ENCODE data around the gene SYNGAP1. TPM values are rescaled to one million over a fixed set of nuclear protein-coding genes. Genes with fewer than 3 reads are reported as not detected.

Gene SYNGAP1
- total and polyA plus RNA-seq, 9 of the 15 experiments (the other 6 are each of a cell fraction or from before 2014, with no cell fraction given): 0.01 to 22.8 (median 3.2) TPM

DNA sequence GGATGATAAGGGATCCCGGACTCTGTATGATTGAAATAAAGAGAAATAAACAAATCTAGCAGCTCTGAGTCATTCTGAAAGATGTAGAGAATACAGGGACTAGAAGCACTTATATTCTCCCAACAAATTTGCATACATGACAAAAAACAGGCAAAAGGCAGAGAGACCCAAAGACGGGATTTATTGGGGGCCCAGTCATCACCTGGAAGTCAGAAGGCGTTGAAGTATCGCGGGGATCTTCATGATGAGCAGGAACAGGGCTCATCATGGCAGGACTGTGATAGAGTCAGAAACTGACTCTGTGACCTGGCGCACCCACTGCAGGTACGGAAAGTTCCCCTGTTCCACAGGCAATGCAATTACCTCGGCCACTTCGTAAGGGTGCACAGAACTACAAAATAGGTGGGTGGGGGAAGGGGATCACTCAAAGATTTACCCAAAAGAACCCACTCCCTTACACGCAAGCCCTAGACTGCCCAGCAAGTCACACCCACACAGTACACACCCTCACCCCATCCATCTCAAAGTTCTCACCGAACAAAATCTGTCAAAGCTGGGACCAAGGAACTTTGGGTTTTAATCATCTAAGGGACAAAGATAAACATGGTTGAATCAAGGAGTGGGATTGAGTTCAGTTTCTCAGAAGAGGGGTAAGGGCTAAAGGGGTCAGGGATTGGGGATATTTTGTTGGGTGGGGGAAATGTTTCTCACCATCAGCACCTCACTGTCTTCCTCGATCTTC, 3.3 kb upstream of the SYNGAP1 start (continued):
- TF ChIP-seq, protein P1, sequence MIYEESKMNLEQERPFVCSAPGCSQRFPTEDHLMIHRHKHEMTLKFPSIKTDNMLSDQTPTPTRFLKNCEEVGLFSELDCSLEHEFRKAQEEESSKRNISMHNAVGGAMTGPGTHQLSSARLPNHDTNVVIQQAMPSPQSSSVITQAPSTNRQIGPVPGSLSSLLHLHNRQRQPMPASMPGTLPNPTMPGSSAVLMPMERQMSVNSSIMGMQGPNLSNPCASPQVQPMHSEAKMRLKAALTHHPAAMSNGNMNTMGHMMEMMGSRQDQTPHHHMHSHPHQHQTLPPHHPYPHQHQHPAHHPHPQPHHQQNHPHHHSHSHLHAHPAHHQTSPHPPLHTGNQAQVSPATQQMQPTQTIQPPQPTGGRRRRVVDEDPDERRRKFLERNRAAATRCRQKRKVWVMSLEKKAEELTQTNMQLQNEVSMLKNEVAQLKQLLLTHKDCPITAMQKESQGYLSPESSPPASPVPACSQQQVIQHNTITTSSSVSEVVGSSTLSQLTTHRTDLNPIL (CRISPR knock-in tag; IDR thresholded peaks at IDR 0.05): no peak
- TF ChIP-seq NFIC (IDR thresholded peaks at IDR 0.05) (0 out of 2 replicates have a peak, but pooled peaks have one; percentile 4), CAMTA2 (CRISPR knock-in tag; conservative IDR thresholded peaks at IDR 0.05) (no peak), VEZF1 (CRISPR knock-in tag; IDR thresholded peaks at IDR 0.05) (no peak), SUPT5H (IDR thresholded peaks at IDR 0.05) (peak; percentile 29; the same call in 1 of the 2 replicates), RBM39 (optimal IDR thresholded peaks at IDR 0.05; ENCODE audit: low read depth, low read length) (no peak), ZNF699 (CRISPR knock-in tag; IDR thresholded peaks at IDR 0.05; ENCODE audit: insufficient replicate concordance) (no peak), CEBPG (CRISPR knock-in tag; IDR thresholded peaks at IDR 0.05) (no peak), CEBPG (tag; conservative IDR thresholded peaks at IDR 0.05 in 1 of 2, IDR thresholded peaks at IDR 0.05 in 1 of 2) (no peak), SMARCA4 (IDR thresholded peaks at IDR 0.05) (no peak)
- TF ChIP-seq, protein P2, sequence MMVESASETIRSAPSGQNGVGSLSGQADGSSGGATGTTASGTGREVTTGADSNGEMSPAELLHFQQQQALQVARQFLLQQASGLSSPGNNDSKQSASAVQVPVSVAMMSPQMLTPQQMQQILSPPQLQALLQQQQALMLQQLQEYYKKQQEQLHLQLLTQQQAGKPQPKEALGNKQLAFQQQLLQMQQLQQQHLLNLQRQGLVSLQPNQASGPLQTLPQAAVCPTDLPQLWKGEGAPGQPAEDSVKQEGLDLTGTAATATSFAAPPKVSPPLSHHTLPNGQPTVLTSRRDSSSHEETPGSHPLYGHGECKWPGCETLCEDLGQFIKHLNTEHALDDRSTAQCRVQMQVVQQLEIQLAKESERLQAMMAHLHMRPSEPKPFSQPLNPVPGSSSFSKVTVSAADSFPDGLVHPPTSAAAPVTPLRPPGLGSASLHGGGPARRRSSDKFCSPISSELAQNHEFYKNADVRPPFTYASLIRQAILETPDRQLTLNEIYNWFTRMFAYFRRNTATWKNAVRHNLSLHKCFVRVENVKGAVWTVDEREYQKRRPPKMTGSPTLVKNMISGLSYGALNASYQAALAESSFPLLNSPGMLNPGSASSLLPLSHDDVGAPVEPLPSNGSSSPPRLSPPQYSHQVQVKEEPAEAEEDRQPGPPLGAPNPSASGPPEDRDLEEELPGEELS (CRISPR knock-in tag; IDR thresholded peaks at IDR 0.05; ENCODE audit: borderline replicate concordance): no peak
- TF ChIP-seq, protein P3, sequence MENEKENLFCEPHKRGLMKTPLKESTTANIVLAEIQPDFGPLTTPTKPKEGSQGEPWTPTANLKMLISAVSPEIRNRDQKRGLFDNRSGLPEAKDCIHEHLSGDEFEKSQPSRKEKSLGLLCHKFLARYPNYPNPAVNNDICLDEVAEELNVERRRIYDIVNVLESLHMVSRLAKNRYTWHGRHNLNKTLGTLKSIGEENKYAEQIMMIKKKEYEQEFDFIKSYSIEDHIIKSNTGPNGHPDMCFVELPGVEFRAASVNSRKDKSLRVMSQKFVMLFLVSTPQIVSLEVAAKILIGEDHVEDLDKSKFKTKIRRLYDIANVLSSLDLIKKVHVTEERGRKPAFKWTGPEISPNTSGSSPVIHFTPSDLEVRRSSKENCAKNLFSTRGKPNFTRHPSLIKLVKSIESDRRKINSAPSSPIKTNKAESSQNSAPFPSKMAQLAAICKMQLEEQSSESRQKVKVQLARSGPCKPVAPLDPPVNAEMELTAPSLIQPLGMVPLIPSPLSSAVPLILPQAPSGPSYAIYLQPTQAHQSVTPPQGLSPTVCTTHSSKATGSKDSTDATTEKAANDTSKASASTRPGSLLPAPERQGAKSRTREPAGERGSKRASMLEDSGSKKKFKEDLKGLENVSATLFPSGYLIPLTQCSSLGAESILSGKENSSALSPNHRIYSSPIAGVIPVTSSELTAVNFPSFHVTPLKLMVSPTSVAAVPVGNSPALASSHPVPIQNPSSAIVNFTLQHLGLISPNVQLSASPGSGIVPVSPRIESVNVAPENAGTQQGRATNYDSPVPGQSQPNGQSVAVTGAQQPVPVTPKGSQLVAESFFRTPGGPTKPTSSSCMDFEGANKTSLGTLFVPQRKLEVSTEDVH (IDR thresholded peaks at IDR 0.05; ENCODE audit: low read depth, partially characterized antibody): no peak
- TF ChIP-seq, protein P4, sequence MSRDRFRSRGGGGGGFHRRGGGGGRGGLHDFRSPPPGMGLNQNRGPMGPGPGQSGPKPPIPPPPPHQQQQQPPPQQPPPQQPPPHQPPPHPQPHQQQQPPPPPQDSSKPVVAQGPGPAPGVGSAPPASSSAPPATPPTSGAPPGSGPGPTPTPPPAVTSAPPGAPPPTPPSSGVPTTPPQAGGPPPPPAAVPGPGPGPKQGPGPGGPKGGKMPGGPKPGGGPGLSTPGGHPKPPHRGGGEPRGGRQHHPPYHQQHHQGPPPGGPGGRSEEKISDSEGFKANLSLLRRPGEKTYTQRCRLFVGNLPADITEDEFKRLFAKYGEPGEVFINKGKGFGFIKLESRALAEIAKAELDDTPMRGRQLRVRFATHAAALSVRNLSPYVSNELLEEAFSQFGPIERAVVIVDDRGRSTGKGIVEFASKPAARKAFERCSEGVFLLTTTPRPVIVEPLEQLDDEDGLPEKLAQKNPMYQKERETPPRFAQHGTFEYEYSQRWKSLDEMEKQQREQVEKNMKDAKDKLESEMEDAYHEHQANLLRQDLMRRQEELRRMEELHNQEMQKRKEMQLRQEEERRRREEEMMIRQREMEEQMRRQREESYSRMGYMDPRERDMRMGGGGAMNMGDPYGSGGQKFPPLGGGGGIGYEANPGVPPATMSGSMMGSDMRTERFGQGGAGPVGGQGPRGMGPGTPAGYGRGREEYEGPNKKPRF (IDR thresholded peaks at IDR 0.05; ENCODE audit: low read depth, low read length): no peak
